Lower leg skin (tissue), 3 donors: ENCODE measurements around the gene TMOD2.

ENCODE experiments used
- CTCF ChIP-seq, 3 donors: fragments of 450-650 bp; IDR thresholded peaks; one replicate each; pipeline ENCODE4 v1.5.1; 2016; ENCODE audit warnings: antibody characterized with exemption in 3 of 3, mild to moderate bottlenecking in 3 of 3, moderate library complexity in 2 of 3
- POLR2A ChIP-seq, 2 donors: fragments of 450-650 bp; IDR thresholded peaks; one replicate each; pipeline ENCODE4 v1.6.1; 2016 to 2017; ENCODE audit warnings: antibody characterized with exemption in 2 of 2, mild to moderate bottlenecking in 1 of 2, moderate library complexity in 1 of 2

- TF ChIP-seq POLR2A (IDR thresholded peaks at IDR 0.05) (no peak), CTCF (IDR thresholded peaks at IDR 0.05) (no peak)
Measured at GRCh38 chr15:51706291-51706690, 45.1 kb upstream of the TMOD2 start.
